Stimulated activated CD8-positive, alpha-beta memory T cell treated with anti-CD3 and anti-CD28 coated beads, Interleukin-4, amount 100 ng/mL, for 4 hours (primary cell): Measurements from ENCODE around the gene NKAIN2.

ENCODE experiments used
- DNase-seq, 2 donors: peaks; one replicate each; pipeline ENCODE4 v3.0.0-alpha.2; 2020; ENCODE audit warnings: low read depth in 2 of 2, low spot score in 1 of 2

The NKAIN2 gene

DNA sequence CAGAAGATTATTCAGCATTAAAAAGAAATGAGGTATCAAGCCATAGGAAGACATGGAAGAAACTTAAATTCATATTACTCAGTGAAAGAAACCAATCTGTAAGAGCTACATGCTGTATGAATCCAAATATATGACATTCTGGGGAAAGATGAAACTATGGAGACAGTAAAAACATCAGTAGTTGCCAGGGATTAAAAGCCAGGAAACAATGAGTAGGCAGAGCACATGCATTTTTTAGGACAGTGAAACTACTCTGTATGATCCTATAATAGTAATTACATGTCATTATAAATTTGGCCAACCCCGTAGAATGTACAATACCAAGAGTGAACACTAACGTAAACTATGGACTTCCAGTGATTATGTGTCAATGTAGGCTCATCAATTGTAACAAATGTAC is 1065.8 kb downstream of the NKAIN2 start:
- no peak for DNase-seq

DNA sequence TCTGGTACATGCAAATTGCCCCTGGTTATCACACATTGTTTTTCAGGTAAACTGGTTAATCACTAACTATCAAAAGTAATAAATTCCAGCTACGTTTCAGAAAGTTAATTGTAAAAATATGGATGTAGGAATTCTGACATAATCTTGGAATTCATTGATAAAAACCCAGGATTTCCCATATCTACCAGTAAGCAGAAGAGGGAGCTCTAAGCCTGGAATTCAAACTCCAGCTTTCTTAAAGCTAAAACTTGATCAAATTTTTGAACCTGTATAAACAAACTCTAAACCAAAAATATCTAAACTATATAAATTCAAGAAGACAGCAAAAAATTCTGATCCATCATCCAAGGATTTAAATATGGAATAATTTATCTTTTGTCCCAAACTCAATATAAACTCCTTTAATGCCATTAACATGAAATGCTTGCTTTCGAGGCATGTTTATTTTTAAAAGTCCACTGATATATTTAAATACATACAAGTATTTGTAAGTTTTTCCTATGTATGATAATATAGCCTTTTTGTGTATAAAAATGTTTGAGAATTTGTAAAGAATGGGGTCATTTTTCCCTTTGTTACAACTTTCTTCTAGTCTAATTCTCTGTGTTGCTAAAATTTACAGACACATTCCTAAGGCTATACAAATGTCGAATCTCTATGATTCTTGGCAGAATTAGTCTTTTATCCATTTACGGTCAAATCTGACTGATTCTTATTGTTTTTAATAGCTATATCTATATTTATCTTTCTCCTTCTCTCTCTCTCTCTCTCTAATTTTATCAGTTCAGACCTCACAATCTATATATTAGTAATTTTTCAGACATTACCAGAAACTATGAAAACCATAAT is 1067.2 kb downstream of the NKAIN2 start:
- no peak for DNase-seq

DNA sequence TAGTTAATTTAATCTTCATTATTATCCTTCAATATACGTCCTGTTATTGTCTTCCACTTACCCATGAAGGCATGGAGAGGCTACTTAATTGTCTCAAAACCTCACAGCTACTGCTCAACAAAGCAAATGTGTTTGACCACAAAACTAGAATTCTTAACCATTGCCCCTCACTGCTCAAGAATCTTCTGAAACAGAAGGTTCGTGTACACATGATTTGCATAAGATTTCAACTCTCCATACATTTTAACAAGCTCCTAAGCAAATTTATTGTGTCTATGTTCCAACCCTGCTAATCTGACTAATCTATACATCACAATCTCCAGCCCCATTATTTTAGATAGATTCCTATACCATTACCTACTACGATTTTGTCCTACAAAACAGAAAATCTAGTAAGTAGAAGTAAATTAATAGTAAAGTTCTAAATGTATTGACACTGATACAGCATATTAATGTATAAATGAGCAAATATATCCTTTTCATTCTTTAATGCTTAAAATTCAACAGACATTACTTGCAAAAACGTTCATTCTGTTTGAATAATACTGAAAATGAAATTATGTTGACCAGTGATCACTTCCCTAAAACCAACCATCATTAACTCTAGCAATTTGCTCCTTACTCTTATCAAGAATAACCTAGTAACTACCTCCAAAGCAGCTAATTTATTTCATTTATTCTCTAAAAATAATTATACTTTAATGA is 1068.8 kb downstream of the NKAIN2 start:
- no peak for DNase-seq

DNA sequence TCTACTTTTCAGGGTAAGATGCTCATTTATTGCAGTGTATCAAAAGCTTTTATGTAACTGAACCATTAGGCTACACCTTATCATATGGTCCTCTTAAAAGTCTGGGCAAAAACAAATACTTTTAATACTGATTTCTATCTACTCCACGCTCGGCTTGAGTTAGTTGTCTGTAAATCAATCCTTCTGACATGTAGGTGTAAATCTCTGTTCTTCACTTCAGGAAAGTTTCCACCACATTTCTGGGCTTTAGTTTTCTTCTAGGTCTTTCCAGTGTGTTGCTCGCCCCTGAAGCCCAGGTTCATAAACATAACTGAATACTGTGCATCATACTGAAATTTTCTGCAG is 1069.4 kb downstream of the NKAIN2 start:
- DNase-seq = no peak
